K562 (cell line): Measurements from ENCODE around the gene MARCHF3. TPM values are rescaled to one million over a fixed set of nuclear protein-coding genes. Genes with fewer than 3 reads are reported as not detected.

ENCODE experiments used
- ATAC-seq: fragments of 200-7000 bp; cut with Tn5 transposase; 3 replicates; pipeline ENCODE4 v1.9.1; 2020; ENCODE audit warnings: moderate library complexity
- BruUV-seq: library from RNA; stranded (reverse); fragments of 400-500 nt; replicated peaks from 2 replicates; lab custom pipeline; 2021; lab: Mats Ljungman, UMichigan
- CTCF ChIA-PET: fragments of 300-600 bp; formaldehyde crosslinking; extraction: SDS; loops from one replicate; lab custom pipeline; 2021; ENCODE audit warnings: low intra/inter-chr PET ratio; lab: Yijun Ruan, JAX
- POLR2A ChIA-PET: fragments of 300-600, 350-650 bp; sonication (Branson Sonifier 250); formaldehyde crosslinking; extraction: SDS; loops from one replicate; lab custom pipeline; 2021; ENCODE audit warnings: antibody characterized with exemption, inconsistent platforms; lab: Yijun Ruan, JAX
- DNase-seq, 4 experiments: peaks; one replicate each; pipeline versions ENCODE4 v3.0.0 to v3.0.0-alpha.2; 2011 to 2018; ENCODE audit warnings: low spot score in 3 of 4, mixed read lengths in 3 of 4; ENCODE audit errors: extremely low read depth in 1 of 4
- FAIRE-seq: peaks from 2 replicates; lab custom pipeline; 2011; peaks lifted over from hg19 to GRCh38; lab: Jason Lieb, UNC
- H2AFZ ChIP-seq: 2 replicates; pipeline ENCODE4 v1.6.0; 2011; ENCODE audit warnings: low read depth, low read length, control low read depth, inconsistent platforms
- H3K27ac ChIP-seq: fragments of 200-600 bp; 3 replicates; pipeline ENCODE4 v1.8.0; 2011; ENCODE audit warnings: low read depth, mild to moderate bottlenecking, control low read depth, inconsistent platforms, low read length, moderate library complexity, mixed read lengths; ENCODE audit errors: extremely low read depth
- H3K27me3 ChIP-seq, 2 experiments: fragments of 300-600 bp in 1 of 2; 2 replicates in 1 of 2; 3 replicates in 1 of 2; pipeline versions ENCODE4 v1.6.0 to v1.8.0; 2011; ENCODE audit warnings: inconsistent platforms in 2 of 2, low read length in 2 of 2, mild to moderate bottlenecking in 1 of 2, mixed read lengths in 1 of 2, moderate library complexity in 1 of 2; ENCODE audit not compliant: control insufficient read depth in 2 of 2, insufficient read depth in 2 of 2
- H3K36me3 ChIP-seq: fragments of 300-600 bp; 3 replicates; pipeline ENCODE4 v1.8.0; 2011; ENCODE audit warnings: mild to moderate bottlenecking, low read length, inconsistent platforms; ENCODE audit not compliant: control insufficient read depth, insufficient read depth
- H3K4me1 ChIP-seq, 2 experiments: fragments of 200-600 bp in 1 of 2; replicated peaks in 1 of 2; 2 replicates in 1 of 2; 3 replicates in 1 of 2; pipeline versions ENCODE4 v1.5.1 to v1.8.0; 2011; ENCODE audit warnings: inconsistent platforms in 2 of 2, low read length in 2 of 2, mild to moderate bottlenecking in 1 of 2, mixed read lengths in 1 of 2, moderate library complexity in 1 of 2; ENCODE audit not compliant: control insufficient read depth in 2 of 2, insufficient read depth in 2 of 2
- H3K4me2 ChIP-seq: 2 replicates; pipeline ENCODE4 v1.6.1; 2011; ENCODE audit warnings: low read length, control low read depth, inconsistent platforms, mixed read lengths; ENCODE audit not compliant: insufficient read depth
- H3K4me3 ChIP-seq: fragments of 200-600 bp; sonication (generic), shearing (Covaris generic); 2 replicates; pipeline ENCODE4 v1.5.1; 2016; ENCODE audit warnings: control low read depth, inconsistent platforms
- H3K79me2 ChIP-seq: fragments of 200-600 bp; 3 replicates; pipeline ENCODE4 v1.8.0; 2011; ENCODE audit warnings: low read length, inconsistent platforms; ENCODE audit not compliant: control insufficient read depth, insufficient read depth
- H3K9ac ChIP-seq, 2 experiments: 2 replicates each; pipeline versions ENCODE4 v1.6.0 to v1.6.1; 2011; ENCODE audit warnings: low read depth in 2 of 2, low read length in 2 of 2, control low read depth in 1 of 2, inconsistent platforms in 1 of 2, mild to moderate bottlenecking in 1 of 2, mixed read lengths in 1 of 2; ENCODE audit not compliant: insufficient read depth in 1 of 2
- H3K9me1 ChIP-seq: one replicate; pipeline ENCODE4 v1.6.0; 2011; ENCODE audit warnings: inconsistent platforms, mild to moderate bottlenecking, low read length, moderate library complexity; ENCODE audit not compliant: control insufficient read depth, insufficient read depth
- H3K9me3 ChIP-seq: replicated peaks from 2 replicates; pipeline ENCODE4 v1.5.1; 2011; ENCODE audit warnings: low read depth, low read length, inconsistent platforms; ENCODE audit not compliant: control insufficient read depth, insufficient read depth
- H4K20me1 ChIP-seq: replicated peaks from 2 replicates; pipeline ENCODE4 v1.6.1; 2011; ENCODE audit warnings: low read length, inconsistent platforms, mixed read lengths; ENCODE audit not compliant: control insufficient read depth, insufficient read depth
- ARID2 ChIP-seq: fragments of 450-650 bp; IDR thresholded peaks from 2 replicates; pipeline ENCODE4 v1.6.1; 2017; ENCODE audit warnings: antibody characterized with exemption, mild to moderate bottlenecking
- ATF1 ChIP-seq, 2 experiments: fragments of 450-650 bp in 1 of 2; IDR thresholded peaks; 2 replicates each; pipeline ENCODE4 v1.6.1; 2016; ENCODE audit warnings: missing compliant biosample characterization in 1 of 2, missing genetic modification characterization in 1 of 2
- CC2D1A ChIP-seq: fragments of 450-650 bp; IDR thresholded peaks from 2 replicates; pipeline ENCODE4 v1.6.1; 2017; ENCODE audit warnings: mild to moderate bottlenecking
- E2F5 ChIP-seq: sonication (generic); formaldehyde crosslinking; IDR thresholded peaks from 2 replicates; pipeline ENCODE4 v1.8.0; 2022; ENCODE audit warnings: mild to moderate bottlenecking, missing genetic modification reagents
- GABPB1 ChIP-seq: sonication (generic); formaldehyde crosslinking; IDR thresholded peaks from 2 replicates; pipeline ENCODE4 v1.8.0; 2022; ENCODE audit warnings: mild to moderate bottlenecking, missing genetic modification reagents
- HLTF ChIP-seq: fragments of 450-650 bp; IDR thresholded peaks from 2 replicates; pipeline ENCODE4 v1.6.1; 2016
- HNRNPLL ChIP-seq: fragments of 200-400 bp; formaldehyde crosslinking; IDR thresholded peaks from 2 replicates; pipeline ENCODE4 v1.6.1; 2017; ENCODE audit warnings: low read length, low read depth, mild to moderate bottlenecking; ENCODE audit not compliant: poor library complexity, severe bottlenecking
- JUN ChIP-seq, 2 experiments: sonication (generic) in 1 of 2; formaldehyde crosslinking in 1 of 2; IDR thresholded peaks; 2 replicates each; pipeline versions ENCODE4 v1.6.1 to v1.8.0; 2012 to 2022; ENCODE audit warnings: borderline replicate concordance in 2 of 2, mild to moderate bottlenecking in 2 of 2, improper control_type of control experiment in 1 of 2, low read depth in 1 of 2, low read length in 1 of 2, missing genetic modification reagents in 1 of 2
- MIER1 ChIP-seq: fragments of 450-650 bp; IDR thresholded peaks from 2 replicates; pipeline ENCODE4 v1.6.1; 2016; ENCODE audit warnings: antibody characterized with exemption, mild to moderate bottlenecking, low read depth
- NR4A1 ChIP-seq, 2 experiments: fragments of 250-450 bp in 1 of 2; fragments of 450-650 bp in 1 of 2; sonication (Bioruptor Pico) in 1 of 2; IDR thresholded peaks; 2 replicates each; pipeline versions ENCODE4 v1.4.0 to v1.6.1; 2016 to 2020; ENCODE audit warnings: mild to moderate bottlenecking in 2 of 2, missing compliant biosample characterization in 1 of 2, missing genetic modification characterization in 1 of 2, moderate library complexity in 1 of 2
- SIN3A ChIP-seq, 2 experiments: fragments of 150-350 bp in 1 of 2; IDR thresholded peaks; 2 replicates each; pipeline ENCODE4 v1.6.1; 2011 to 2016; ENCODE audit warnings: borderline replicate concordance in 2 of 2, low read depth in 2 of 2, low read length in 2 of 2, mild to moderate bottlenecking in 2 of 2, moderate library complexity in 2 of 2; ENCODE audit not compliant: control insufficient read depth in 1 of 2
- TBL1XR1 ChIP-seq, 2 experiments: IDR thresholded peaks; 2 replicates each; pipeline ENCODE4 v1.6.1; 2012; ENCODE audit warnings: improper control_type of control experiment in 2 of 2, low read length in 2 of 2, mild to moderate bottlenecking in 1 of 2
- TCF7L2 ChIP-seq: fragments of 150-350 bp; IDR thresholded peaks from 2 replicates; pipeline ENCODE4 v1.6.1; 2016; ENCODE audit warnings: low read depth, mild to moderate bottlenecking, low read length, moderate library complexity
- TFAM ChIP-seq: fragments of 250-450 bp; sonication (Bioruptor Pico); conservative IDR thresholded peaks from 2 replicates; pipeline ENCODE4 v1.5.0; 2021; ENCODE audit warnings: mild to moderate bottlenecking, moderate library complexity
- ZBTB26 ChIP-seq: fragments of 450-650 bp; formaldehyde crosslinking; IDR thresholded peaks from 2 replicates; pipeline ENCODE4 v1.4.0; 2022; ENCODE audit warnings: missing genetic modification characterization
- ZNF174 ChIP-seq: fragments of 250-450 bp; sonication (Bioruptor Pico); IDR thresholded peaks from 2 replicates; pipeline ENCODE4 v1.4.0; 2020; ENCODE audit warnings: mild to moderate bottlenecking
- ZNF655 ChIP-seq: fragments of 250-450 bp; sonication (Bioruptor Pico); IDR thresholded peaks from 2 replicates; pipeline ENCODE4 v1.5.0; 2021
- WGBS: fragments of 100-300 bp; shearing (Covaris generic); methylation state at CpG from one replicate; pipeline ENCODE4 v1.1.6; 2016; ENCODE audit warnings: low coverage, mixed read lengths; ENCODE audit not compliant: insufficient coverage; ENCODE audit errors: missing lambda C conversion rate; 5-methylcytosine and 5-hydroxymethylcytosine counted together
- in situ Hi-C: fragments of 300-500 bp; cut with MboI; formaldehyde crosslinking; loops from 4 replicates; pipeline ENCODE4 v1.15.0; 2018; ENCODE audit warnings: inconsistent platforms, mixed read lengths
- intact Hi-C: fragments of 100-400 bp; cut with micrococcal nuclease; formaldehyde crosslinking; loops from 2 replicates; pipeline ENCODE4 v1.14.2; 2022
- polyA plus RNA-seq, 8 experiments: library from polyadenylated mRNA; depleted of rRNA in 4 of 8; stranded (reverse) in 5 of 8; unstranded in 3 of 8; fragments of >200 nt; fragmentation: Nextera tagmentation in 2 of 8; fragmentation: Illumina TruSeq in 1 of 8; extraction: Ambion mirVana in 2 of 8; extraction: Trizol in 1 of 8; gene quantifications; 2 replicates each; pipeline versions ENCODE4 v1.2.1 to v1.2.3, GENCODE V29; 2011 to 2014; ENCODE audit warnings: inconsistent platforms in 1 of 8, missing spikeins in 1 of 8
- total RNA-seq, 7 experiments: library from RNA; depleted of rRNA in 6 of 7; stranded (reverse); fragments of >200 nt in 6 of 7; fragmentation: Illumina TruSeq in 2 of 7; extraction: Trizol in 2 of 7; gene quantifications; 2 replicates each; pipeline versions ENCODE4 v1.2.1 to v1.2.3, GENCODE V29; 2011 to 2021; ENCODE audit warnings: low replicate concordance in 1 of 7

Gene MARCHF3
- total and polyA plus RNA-seq, 9 of the 15 experiments (the other 6 are each of a cell fraction or from before 2014, with no cell fraction given): 5.6 to 37.4 (median 16.5) TPM

GRCh38 chr5:127011961-127012644, 18.3 kb downstream of the MARCHF3 start (continued):
- TF ChIP-seq NR4A1 (CRISPR knock-in tag; IDR thresholded peaks at IDR 0.05): no peak
- no peak for TF ChIP-seq NR4A1 (tag; IDR thresholded peaks at IDR 0.05)

- Histone ChIP-seq H3K4me1 (peaks cover 0 to 26% of the 10 kb centered on the region in 2 experiments; a peak in 3 of 5 replicates), H3K27me3 (no peaks in the 10 kb centered on the region), H4K20me1 (peaks cover 4% of the 10 kb centered on the region; the same call in 1 of the 2 replicates), H3K27ac (no peak overlapping the region), H3K9ac (no peak overlapping the region), H2AFZ (no peak overlapping the region), H3K4me3 (no peak overlapping the region), H3K4me2 (no peak overlapping the region), H3K9me1 (no peaks in the 10 kb centered on the region), H3K79me2 (peaks cover 96% of the 10 kb centered on the region), H3K36me3 (no peaks in the 10 kb centered on the region; the same call in 2 of the 3 replicates), H3K9me3 (no peaks in the 10 kb centered on the region)
- no peak for DNase-seq
- WGBS: 87% methylated on average over 4 of the region's 4 CpGs
- intact Hi-C loops: no loop called here
- ChIA-PET CTCF (no interaction called here), POLR2A (interaction anchor here (1.1 to 2.1 kb wide), 4 partner anchors 9 to 13 kb away, joined by 3 to 6 read pairs (median 4); no protein-coding TSS in a partner anchor)
- BruUV-seq: no TSS peak
- no peak for ATAC-seq
- no peak for FAIRE-seq
- in situ Hi-C loops: no loop called here
- TF ChIP-seq ZNF174 (CRISPR knock-in tag) (no peak), ZNF655 (no peak), HLTF (no peak), SIN3A (IDR thresholded peaks at IDR 0.05; ENCODE audit: borderline replicate concordance in 2 of 2, control insufficient read depth in 1 of 2, low read depth in 2 of 2, low read length in 2 of 2) (no peak), GABPB1 (CRISPR knock-in tag) (no peak), TBL1XR1 (IDR thresholded peaks at IDR 0.05; ENCODE audit: low read length in 2 of 2) (no peak), CC2D1A (no peak), TFAM (CRISPR knock-in tag) (no peak), TCF7L2 (no peak), ATF1 (CRISPR knock-in tag; IDR thresholded peaks at IDR 0.05) (no peak), ATF1 (tag; IDR thresholded peaks at IDR 0.05) (no peak), E2F5 (CRISPR knock-in tag) (no peak), ARID2 (no peak), HNRNPLL (no peak), MIER1 (no peak), JUN (IDR thresholded peaks at IDR 0.05; ENCODE audit: borderline replicate concordance, low read depth, low read length) (no peak), JUN (CRISPR knock-in tag; IDR thresholded peaks at IDR 0.05; ENCODE audit: borderline replicate concordance) (no peak), ZBTB26 (CRISPR knock-in tag) (no peak)
Observed at GRCh38 chr5:127011153-127011552, 19.2 kb downstream of the MARCHF3 start.
